NCI-H2196 (cell line): ENCODE results near the gene VAX1.

Source experiments
- DNase-seq: peaks from one replicate; lab custom pipeline; 2025; ENCODE audit not compliant: unreplicated experiment; lab: John Stamatoyannopoulos, UW

The VAX1 gene

DNA sequence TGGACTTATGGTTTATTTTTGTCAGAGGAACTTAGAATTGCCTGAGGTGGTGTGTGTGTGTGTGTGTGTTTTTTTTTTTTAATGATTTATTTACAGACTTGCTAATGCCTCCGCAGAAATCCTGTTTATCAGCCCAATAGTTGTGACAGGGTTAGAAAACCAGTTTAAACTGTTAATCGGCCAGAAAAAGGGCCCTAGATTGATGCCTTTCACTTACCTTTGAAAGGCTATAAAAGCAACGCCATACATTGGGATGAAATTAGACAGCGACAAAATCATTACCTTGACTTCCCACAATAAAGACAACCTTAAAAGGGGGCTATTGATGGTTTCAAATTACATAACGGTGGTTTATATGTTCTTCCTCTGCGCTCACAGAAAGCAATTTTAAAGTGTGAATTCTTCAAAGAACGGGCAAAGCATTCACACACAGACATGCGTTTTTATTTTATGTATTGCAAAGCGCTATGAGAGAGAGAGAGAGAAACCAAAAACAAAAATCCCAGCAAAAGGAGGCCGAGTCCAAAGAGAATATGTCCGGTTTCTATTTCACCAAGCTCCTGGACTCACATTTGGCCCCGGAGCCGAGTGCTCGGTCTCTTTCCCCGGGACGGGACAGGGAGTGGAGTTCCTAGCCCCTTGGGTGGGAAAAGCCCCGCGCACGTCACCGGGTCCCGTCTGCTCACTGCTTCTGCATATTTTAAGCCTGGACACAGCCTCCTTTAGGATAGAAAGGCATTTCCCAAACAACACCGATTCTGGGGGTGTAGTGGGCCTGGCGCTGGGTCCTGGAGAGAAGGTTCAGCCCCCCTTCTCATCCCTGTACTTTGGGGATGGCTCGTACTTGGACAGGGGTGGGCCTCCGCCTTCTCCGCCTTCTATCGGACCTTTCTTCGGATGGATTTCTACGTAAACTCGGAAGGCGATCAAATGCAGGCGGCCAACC lies 26.8 kb upstream of the VAX1 start:
- no peak for DNase-seq

DNA sequence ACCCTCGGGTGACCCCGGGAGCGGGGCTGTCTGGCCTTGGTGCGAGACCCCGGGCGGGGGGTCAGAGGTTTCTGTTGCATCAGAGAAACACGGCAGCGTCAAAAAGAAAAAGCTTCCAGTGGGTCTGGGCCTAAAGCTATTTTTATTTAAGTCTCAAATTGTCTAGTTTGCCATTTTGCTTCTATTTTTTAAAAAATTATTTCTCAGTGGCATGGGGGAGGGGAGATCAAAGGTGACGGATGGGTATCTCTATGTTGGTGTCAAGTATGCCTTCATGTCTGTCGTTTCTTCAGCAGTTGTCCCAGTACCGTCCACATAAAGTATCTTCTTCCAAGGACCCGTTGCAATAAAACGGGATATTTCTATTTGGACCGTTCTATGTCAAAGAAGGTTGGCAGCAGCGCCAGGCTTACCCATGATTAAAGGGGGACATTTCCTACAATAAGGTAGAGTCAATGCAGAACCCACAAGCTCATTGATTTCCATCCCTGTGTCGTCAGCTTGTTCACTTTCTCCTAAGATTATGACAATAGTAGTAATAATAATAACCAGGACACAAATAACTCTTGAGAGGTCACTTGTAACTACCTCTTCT lies 26.0 kb upstream of the VAX1 start:
- DNase-seq, result no peak

DNA sequence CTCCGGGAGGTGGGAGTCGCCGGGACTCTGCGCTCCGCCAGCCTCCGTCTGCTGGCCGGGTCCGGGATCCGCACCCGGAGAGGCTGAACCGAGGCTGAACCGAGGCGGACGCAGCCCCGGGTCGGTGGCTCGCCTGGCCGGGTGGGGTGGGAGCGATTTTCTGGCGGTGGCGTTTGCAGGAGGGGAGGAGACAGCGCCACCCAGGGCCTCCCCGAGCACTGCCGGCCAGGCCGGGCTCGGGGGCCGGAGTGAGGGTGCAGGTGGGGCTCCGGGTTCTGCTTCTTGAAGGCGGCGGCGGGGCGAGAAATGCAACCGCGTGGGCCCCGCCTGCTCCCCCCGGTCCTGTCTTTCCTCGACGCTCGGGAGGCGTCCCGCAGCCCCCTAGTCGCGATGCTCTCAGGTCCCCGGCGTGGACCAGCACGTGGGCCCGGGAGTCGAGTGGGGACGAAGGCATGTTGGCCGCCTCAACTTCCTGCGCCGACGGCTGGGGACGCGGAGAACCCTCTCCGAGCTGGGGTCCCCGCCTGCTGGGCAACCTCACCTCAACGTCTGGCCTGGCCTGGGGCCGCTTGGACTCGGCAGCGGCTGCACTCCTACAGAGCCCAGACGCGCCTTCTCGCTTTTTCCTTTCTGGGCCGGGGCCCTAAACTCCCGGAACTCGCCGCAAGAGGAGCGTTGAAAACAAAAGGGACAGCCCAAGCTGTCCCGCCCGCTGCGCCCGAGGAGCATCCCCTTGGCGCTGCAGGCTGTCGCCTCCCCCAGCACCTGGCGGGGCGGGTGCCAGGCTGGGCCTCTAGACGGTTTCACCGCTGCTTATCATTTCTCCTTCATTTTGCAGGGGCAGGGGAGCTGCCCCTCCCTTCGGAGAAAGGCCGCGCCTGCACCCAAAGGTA lies 25.2 kb upstream of the VAX1 start:
- no peak for DNase-seq

DNA sequence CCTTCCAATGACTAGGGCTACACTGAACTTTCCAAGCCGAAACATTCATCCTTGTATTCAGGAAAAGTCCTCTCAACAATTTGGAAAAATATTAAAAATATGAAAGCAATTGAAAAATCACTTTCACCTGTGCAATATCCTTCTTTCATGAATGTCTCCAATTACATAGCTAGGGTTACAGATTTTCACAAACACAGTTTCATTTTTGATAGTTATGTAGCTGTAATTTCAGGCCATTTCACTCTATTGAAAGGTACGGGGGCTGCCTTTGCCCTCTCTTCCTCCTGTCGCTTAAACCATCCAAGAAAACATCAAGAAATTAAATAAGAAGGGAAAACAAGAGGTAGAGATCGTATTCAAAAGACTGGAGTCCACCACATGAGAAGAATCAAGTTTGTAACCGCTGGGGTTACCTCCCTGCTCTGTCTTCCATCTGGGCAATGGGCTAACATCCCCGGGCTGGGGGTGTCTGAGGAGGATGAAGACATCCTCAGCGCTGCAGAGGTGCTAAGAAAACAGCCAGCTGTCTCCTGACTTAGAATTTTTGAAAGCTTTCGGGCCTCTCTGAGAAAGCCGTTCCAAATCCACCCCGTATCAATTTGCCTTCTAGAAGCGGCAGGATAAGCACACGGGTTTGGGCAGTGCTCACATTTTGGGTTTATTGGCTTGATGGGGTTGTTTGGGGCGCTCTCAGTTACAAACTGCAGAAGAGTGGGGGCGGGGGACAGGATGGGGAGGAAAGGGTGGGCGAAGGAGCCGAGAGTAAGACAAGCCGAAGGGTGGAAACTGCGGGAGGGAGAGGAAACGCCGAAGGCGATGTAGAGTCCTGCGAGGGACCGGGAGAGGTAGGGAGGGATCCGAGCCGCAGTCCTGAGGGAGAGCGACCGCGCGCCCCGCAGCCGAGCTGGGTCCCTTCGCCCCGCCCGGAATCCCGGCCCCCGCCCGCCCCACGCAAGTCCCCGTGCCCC lies 24.3 kb upstream of the VAX1 start:
- DNase-seq, result no peak

DNA sequence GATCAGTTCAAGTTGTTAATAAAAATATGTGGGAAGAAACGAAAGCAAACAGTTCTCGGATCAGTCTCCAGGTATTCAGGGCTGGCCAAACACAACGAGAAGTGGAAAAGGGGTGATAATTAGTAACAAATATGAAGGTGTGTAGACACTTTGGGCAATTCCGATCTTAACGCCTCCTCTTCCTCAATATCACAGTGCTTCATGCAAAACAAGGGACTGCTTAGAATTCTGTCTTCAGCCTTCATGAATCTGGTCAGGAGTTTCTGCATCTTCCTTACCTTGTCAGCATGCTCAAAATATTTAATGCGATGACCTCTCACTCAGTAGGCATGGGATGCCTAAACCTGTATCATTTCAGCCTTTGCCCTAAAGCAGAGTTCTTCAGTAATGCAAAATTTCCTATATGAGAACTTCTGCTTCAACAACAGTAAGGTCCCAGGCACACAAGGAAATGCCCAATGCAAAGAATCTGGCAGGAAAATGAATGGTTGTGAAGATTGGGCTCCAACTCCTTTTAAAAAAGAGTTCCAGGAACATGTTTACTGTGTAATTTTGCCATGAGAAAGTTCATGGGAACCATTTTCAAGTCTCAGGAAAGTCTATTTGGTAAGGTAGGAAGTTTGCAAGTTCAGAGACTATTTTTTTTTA lies 23.4 kb upstream of the VAX1 start:
- no peak for DNase-seq

DNA sequence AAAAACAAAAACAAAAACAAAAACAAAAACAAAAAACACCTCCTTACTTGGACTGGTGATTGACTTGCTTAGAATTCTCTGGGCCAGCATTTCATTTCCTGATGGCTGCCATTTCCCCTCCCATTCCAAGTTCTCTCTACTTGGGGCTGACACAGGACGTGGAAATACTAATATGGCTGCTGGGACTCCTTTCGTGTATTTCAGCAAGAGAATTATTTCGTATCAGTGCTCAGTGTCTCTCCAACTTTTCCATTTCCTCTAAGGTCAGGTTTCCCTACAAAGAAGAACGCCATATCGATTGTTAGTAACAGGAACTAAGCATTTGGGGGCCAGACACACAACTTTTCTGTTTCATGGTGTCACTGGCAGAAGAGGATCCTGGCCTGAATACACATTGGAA lies 22.5 kb upstream of the VAX1 start:
- DNase-seq, result no peak

DNA sequence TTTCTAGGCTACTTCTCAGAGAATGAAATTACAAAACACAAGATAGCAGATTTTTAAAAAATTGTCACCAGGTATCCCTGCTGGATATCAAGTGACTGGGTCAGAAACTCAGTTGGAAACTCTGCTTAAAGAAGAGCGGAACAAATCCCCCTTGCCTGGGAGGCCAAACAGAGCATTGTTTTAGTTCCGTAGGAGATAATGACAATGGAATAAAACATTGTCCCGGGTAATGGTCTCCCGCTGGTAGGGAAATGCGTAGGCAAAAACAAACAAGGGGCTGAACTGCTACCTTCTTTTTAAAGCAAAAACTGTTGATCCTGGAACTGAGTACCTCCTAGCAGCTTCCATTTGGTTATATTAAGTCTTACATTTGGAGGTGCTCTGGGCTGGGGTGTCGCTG lies 21.3 kb upstream of the VAX1 start:
- no peak for DNase-seq

DNA sequence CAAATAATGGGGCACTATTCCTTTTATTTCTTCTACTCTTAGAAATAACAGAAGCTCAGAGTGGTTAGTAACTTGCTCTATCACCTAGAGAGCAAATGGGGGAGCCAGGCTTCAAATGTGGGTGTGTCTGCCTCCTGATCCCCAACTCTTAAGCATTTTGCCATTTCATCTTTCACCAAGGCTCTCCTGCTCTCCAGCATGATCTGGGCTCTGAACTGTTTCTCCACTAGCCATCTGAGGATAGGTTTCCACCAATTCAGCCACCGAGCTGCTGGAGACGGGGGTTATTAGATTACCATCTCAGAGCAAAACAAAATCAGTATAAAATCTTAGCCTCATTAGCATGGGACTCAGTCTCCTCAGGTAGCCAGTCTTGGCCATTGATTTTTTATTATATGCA lies 20.2 kb upstream of the VAX1 start:
- no peak for DNase-seq

DNA sequence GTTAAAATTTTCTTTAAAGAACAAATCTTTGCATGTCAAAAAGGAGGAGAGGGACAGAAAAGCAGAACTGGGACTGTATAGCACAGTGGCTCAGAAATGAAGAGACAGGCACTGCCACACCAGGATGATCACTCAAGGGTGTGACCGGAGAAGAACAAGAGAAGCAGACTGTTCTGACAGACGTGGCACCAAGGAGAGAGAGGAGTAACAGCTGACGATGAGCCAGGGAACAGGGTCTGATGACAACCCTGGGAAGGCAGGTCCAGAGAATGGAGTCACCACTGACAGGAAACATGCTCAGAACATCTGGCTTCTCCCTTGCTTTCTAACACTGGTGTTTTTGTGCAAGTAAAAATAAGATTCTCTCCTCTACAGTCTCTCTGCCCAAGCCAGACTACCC lies 14.6 kb upstream of the VAX1 start:
- no peak for DNase-seq

DNA sequence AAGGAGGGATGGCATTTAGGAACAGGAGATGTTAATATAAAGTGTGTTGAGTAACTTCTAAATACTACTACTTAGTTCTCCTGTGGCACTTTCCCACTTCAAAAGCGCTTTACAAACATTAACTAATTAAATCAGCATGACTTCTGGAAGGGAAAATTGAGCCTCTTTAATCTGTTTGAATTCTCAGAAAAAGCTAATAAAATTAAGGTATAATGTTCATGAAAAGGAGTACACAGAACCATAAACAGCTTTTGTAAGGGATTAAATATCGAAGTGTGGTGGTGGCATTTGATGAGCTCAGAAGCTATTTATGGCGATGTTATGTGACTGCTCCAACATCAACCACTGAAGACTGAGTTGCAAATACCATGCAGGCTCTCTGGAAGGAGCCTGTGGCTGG lies 10.2 kb upstream of the VAX1 start:
- DNase-seq, result no peak

DNA sequence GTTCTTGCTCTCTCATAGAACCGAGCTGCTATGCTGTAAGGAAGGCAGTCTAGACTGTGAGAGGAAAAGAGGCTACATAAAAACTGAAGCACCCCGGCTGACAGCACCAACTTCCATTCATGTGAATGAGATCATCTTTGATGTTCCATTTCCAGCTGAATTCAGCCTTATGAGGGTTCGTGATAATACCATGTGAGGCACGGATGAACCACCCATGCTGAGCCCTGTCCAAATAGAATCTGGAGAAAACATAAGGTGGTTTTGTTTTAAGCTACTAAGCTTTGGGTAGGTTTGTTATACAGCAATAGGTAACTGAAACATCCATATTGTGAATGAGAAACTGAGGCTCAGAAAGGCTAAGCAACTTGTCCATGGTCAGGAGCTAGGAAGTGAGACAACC lies 6.9 kb upstream of the VAX1 start:
- no peak for DNase-seq

DNA sequence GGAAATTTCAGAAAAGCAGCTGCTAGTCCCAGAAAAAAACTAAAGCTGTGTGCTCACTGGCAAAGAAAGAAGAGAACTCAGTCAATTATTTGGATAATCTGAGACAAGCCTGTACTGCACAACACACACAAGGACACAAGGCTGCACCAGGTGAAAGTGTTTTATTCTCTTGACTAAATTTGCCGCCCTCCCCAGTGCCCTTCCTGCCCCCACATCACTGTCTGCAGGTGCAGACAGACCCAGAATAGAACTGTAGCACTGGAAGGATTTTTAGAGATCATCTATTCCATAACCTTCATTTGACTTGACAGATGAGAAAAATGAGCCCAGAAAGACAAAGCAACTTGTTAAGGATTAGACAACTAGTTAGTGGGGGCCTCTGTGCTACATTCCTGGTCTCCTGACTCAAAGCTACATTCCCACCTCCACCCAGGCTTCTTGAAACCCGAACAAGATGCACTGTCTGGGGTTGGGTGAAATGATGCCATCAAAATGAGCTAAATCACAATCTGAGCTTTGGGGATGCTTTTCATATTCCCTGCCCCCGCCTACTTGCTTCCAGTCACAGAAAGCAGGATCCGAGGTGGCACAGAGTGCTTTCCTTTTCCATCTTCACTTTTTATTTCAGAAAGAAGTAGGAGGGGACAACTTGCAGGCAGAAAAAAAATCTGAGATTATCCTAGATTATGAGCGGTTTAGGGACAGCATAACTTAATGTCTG lies 5.2 kb upstream of the VAX1 start:
- DNase-seq, result no peak

DNA sequence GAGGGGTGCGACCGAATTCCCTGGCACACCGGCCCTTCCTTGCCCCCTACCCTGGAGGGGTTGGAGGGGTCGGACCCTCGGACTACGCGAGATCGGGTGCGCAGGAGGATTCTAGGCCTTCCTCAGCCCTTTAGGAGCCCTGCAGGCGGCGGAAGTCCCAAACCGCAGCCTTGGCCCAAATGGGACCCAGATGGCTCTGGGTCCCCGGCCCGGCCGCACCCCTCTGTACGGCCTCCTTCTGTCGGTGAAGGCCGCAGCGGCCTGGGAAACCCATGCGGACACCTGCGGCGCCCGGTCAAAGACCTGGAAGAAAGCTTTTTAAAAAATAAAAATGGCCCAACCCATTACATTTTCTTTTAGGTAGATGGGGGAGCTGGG lies 2.4 kb upstream of the VAX1 start:
- DNase-seq, result no peak

DNA sequence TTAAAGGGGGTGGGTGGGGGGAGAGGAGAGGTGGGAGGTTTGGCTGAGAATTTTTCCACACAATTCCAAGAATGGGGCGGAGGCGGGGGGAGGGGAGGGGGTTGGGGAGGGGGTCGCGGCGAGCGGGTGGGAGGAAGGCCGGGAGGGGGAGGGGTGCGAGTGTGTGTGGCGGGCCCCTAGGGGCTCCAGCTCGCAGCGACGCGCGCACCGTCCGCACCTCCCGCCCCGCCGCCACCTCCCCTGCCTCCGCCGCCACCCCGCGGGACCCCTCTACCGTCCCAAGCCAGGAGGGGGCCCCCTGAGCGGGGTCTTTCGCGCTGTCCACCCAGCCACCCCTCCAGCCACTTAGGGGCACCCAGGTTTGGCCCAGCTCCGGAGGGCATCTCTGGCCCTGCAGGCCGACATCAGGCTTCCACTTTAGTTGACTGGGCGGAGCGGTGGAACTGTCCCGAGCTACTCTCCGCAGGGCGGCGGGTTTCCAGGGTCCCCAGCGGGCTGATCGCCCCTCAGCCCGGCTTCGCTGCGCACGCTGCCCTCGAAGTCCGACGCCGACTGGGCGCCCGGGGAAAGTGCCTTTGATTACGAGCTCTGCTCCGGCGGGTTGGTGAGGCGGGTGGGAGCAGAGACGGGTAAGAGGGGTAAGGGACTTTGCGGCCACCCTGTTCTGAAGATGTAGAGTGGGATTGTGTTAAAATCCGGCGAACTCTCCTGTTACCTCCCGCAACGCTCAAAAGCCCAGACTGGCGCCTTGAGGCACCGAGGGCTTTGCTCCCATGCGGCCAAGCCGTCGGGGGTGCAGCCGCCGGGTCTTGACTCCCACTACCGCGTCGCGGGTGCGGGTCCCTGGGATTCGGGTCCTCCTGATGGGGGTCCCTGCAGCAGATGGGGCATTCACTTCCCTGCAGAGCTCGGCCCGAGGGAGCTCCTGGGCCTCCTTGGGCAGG lies 1.8 kb upstream of the VAX1 start:
- DNase-seq, result no peak

DNA sequence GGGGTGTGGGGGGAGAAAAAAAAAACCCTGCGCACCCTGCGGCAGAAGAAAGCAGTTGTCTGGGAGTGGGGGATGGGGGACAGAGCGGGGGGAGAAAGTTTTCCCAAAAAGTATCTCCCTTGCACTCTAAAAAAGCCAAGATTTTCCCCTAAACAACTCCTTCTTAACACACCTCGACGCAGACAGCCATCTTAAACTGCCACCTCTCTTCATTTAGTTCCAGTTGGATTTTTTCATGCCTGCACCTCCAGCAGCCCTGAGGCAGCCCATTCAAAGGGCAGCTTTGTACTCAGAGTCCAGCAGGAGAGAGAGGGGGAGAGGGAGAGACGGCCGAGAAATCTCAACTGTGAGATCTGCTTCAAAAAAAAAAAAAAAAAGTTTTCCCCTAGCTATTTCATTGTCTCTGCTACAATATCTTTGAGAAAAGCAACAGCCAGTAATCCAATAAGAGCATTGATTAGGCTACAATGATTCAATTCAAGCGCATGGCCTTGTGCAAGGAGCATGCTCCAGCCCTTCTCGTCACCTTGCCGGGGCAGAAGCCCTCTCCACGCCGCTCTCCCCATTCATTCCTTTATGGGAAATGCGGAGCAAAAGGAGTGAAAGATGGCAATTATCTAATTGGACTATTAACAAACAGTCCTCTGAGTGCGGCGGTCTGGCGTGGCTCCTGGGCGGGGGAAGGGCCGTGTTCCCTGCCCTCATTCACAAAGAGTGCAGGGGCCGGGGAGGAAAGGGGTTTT lies 939 bp upstream of the VAX1 start:
- no peak for DNase-seq

DNA sequence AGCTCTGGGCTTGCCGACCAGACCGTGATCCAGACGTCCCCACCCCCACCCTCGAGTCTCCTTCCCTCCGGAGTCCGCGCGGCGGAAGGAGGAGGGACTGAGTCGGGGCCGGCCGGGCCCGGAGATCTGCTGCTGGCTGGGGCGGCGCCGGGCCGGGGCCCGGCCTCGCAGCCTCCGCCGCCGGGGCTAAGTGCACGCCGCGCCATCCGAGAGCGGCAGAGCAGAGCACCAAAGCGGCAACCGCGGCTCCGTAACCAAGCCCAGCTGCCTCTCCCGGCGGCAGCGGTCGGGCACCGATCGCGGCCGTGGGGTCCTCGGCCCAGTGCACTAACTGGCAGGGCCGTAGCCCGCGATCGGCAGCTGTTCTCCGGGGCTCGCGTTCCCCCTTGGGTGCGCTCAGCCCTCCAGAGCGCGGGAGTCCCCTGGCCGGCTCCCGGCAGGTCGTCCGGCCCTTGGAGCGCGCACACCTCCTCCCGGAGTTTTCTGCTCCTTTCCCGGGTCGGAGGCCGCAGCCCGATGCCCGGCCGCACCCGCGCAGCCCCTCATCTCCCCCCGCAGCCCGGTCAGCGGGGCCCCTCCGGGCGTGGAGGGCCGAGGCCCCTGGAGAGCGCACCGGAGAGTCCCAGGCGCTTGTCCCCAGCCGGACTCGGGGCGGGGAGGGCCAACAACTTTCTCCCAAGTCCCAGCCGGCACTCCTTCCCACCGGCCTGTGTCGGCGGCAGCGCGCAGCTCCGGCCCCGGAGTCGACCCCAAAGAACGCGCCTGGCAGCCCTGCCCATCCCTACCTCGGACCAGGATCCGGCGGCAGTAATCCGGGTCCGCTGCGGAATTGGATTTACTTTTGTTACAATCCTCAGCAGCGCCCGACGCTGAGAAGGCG lies 799 bp downstream of the VAX1 start:
- DNase-seq, result no peak
